Globus pallidus (tissue), 1 donor: ENCODE results near the gene CCDC18.
A peak's percentile ranks its signal among the peaks of the same experiment; 100 is the strongest.
"Not testable (repeated sequence)": the region's sequence is repeated elsewhere in the genome, so short reads cannot be mapped to it uniquely, and the experiment has no call there.

Experiments
- DNase-seq: peaks from one replicate; pipeline ENCODE4 v3.0.0-alpha.2; 2015; ENCODE audit warnings: low spot score

Gene CCDC18

DNA sequence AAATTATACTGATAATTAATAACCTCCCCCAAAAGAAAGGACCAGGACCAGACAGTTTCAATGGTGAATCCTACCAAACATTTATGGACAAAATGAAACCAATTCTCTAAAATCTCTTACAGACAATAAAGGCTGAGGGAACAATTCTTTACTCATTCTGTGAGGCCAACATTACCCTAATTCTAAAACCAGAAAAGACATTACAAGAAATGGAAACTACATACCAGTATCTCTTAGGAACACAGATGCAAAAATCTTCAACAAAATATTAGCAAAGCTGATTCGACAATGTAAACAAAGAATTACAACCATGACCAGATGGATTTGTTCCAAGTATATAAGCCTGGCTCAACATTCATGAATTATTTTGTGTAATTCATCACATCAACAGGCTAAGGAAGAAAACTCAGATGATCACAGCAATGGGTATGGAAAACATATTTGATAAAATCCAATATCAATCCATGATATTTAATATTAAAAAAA is 8.9 kb upstream of the CCDC18 start:
- no peak for DNase-seq

DNA sequence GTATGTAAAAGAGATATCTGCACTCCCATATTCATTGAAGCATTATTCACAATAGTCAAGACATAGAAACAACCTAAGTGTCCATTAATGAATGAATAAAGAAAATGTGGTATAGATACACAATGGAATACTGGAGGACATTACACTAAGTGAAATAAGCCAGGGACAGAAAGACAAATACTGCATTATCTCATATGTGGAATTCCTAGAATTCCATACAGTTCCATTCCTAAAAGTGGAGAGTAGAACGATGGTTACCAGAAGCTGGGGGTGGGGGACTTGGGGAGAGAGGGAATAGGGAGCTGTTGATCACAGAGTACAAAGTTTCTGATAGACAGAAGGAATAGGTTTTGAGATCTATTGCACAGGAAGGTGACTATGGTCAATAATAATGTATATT is 7.7 kb upstream of the CCDC18 start:
- no peak for DNase-seq

DNA sequence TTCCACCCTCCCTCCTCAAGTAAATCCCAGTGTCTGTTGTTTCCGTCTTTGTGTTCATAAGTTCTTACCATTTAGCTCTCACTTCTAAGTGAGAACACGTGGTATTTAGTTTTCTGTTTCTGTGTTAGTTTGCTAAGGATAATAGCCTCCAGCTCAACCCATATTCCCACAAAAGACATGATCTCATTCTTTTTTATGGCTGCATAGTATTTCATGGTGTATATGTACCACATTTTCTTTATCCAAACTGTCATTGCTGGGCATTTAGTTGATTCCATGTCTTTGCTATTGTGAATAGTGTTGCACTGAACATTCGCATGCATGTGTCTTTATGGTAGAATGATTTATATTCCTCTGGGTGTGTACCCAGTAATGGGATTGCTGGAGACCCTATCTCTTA is 5.9 kb upstream of the CCDC18 start:
- DNase-seq, result not testable (repeated sequence)

DNA sequence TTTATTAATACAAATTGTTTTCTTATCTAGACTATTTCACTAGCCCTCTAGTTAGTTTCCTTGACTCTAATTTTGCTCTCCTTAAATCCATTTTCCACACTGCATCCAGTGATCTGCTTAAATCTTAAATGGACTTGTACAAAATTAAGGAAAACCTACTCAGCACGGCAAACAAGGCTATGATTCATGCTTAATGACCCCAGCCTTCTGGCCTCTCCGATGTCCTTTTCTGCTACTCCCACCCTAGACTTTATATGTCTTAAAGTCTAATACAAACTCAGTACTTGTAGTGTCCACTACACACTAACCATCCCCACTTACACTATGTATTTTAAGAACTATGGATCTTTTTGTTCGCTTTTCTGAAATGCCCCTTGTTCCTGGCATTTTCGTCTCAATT is 2.5 kb upstream of the CCDC18 start:
- DNase-seq, result no peak

DNA sequence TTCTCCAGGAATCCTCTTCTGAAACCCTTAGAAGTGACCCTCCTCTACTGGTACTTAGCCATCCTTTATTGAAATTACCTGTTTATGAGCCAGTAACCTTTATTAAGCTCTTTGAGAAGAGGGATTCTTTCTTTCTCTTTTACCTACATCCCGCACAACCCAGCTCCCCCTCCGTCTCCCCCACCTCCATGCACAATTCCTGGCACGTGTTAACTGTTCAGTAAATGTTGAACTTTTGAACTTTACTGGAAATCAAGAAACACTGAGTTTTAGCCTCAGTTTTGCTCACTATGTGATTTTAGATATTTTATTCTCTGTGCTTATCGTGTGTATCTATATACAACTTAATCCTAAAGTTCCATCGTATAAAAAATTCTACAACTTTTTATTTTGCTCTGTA is 2.1 kb upstream of the CCDC18 start:
- no peak for DNase-seq

DNA sequence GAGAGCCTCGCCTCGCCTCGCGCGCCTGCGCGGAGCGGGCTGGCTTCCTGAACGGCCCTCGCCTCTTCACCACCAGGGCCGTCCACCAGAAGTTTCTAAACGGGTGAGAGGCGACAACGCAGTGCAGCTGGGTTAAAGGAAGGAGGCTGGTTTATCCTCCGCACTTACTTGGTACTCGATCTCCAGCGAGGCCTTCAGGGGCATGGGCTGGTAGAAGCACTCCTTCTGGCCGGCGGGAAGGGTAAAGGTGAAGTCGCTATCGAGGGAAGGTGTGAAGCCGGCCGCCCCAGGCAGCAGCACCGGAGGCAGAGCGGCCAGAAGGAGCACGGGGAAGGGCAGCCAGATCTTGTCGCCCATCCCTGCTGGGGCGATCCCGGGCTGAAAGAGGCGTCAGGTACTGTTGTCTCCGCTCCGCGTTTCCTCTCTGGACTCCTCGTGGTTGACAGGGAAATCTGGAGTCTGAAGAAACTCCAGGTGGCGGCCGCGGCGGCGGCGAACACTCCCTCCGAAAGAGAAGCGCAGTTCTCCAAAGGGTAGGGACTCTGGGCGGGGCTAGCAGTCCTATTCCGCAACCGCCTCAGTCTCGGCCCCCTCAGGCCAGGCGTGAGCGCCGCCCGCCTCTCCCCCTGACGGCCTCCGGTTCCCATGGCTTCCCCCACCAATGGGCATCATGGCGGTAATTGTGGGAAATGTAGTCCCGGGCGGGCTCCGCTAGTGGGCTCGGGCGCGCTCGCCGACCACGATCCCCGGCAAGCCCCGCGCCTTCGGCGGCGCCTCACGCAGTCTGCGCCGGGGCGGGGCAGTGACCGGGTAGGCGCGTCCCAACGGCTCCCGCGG is 420 bp upstream of the CCDC18 start, which contains the start of gene TMED5:
TMED5 (minus strand) TSS at position 528 of the 837 bp plus-strand sequence; CDS start at position 357, 171 bp downstream.
- DNase-seq, result peak; percentile 98

DNA sequence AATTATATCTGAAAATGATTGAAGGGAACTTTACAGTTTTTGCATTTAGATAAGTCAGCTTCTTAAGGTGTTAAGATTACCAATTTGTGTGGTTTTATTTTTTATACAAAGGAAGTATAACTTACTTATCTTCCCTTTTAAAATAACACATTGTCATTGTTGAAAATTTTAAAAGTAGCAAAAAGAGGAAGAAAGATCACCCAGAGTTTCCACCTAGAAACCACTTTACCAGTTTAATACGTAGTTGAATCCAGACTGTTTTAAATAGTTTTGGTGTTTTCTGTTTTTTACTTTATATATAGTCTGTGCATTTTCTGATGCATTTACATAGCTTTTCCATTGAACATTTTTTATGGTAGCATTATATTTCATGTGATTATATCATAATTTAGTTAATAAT is 6.1 kb downstream of the CCDC18 start:
- DNase-seq, result no peak

DNA sequence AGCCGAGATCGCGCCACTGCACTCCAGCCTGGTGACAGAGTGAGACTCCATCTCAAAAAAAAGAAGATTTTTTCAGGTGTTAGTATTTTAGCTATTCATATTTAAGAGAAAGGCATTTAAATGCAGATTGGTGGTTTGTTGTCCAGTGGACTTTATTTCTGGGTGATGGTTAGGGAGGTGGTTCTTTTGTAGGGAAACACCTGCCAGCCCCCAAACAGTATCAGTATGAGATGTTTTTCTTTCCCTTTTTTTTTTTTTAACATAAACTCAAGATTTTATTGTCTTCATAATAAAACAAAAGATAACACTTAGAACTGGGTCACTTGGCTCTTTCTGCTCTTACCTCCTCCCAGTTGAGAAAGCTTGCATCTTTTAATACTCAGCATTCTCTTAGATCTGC is 9.9 kb downstream of the CCDC18 start:
- DNase-seq, result no peak

- no peak for DNase-seq
Measured at GRCh38 chr1:93194231-93194990, 13.9 kb downstream of the CCDC18 start.

GRCh38 chr1:93196591-93196990 is 16.1 kb downstream of the CCDC18 start:
- DNase-seq, result no peak

DNA sequence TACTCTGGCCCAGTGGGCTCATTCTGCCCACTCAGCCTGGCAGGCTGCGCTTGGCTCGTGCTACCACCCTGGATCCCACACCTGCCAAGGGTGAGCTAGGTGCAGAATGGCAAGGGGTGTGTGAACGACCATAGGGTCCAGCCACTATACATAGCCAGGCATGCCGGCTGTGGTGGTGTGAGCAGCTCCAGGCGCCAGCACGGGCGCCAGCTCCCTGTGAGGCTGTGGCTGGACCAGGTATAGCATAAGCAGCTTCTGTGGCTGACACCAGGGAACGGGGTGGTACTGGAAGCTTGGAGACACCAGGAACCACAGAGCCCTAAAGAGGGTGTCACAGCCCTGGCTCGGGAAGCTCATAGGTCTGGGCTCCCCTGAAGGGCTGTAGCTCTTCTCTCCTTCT is 18.6 kb downstream of the CCDC18 start:
- DNase-seq, result no peak

- no peak for DNase-seq
Measured at GRCh38 chr1:93200086-93200620, 19.6 kb downstream of the CCDC18 start.

GRCh38 chr1:93200714-93201113 is 20.2 kb downstream of the CCDC18 start:
- DNase-seq, result no peak

DNA sequence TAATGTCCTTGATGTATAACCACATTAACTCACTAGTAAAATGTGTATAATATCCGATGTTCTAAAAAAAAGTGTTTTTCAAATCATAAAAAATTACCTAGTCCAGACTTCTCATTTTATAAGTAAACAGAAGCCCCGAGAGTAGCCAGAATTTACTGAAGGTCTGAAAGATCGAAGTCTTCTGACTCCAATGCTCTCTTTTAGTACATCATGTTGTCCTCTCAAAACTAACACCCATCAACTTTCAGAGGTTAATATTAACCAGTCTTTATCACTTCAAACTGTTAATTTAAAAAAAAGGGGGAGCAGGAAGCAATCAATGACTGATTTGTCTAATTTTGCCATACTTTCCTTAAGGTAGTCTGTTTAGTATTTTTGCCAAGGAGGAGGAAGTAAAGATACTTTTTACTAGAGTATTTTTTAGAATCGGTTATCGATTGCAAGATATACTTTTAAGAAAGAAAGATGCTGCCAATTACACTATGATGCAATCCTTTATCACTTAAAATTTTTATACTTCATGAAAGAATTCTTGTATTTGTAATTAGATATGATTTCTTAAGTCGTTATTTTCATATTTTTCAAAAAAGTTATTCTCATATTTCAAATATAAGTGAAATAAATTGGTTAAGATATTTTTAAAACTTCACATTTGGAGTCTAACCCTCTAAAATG is 25.5 kb downstream of the CCDC18 start:
- DNase-seq, result no peak

- no peak for DNase-seq
Measured at GRCh38 chr1:93206567-93206954, 26.0 kb downstream of the CCDC18 start.

- DNase-seq, result no peak
Measured at GRCh38 chr1:93207211-93207610, 26.7 kb downstream of the CCDC18 start.

DNA sequence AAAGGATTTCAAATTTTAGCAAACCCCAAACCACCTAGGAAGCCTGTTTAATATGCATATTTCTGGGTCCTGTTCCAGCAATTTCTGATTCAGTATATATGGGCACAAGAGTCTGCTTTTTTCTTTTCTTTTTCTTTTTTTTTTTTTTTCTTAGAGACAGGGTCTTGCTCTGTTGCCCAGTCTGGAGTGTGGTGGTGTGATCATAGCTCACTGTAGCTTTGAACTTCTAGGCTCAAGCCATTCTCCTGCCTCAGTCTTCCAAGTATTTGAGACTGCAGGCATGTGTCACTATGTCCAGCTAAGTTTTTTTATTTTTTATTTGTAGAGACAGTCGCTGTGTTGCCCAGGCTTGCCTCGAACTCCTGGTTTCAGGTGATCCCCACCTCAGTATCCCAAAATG is 34.8 kb downstream of the CCDC18 start:
- DNase-seq, result no peak

- no peak for DNase-seq
Measured at GRCh38 chr1:93219443-93219842, 38.9 kb downstream of the CCDC18 start.

GRCh38 chr1:93220716-93221115 is 40.2 kb downstream of the CCDC18 start:
- DNase-seq, result not testable (repeated sequence)

DNA sequence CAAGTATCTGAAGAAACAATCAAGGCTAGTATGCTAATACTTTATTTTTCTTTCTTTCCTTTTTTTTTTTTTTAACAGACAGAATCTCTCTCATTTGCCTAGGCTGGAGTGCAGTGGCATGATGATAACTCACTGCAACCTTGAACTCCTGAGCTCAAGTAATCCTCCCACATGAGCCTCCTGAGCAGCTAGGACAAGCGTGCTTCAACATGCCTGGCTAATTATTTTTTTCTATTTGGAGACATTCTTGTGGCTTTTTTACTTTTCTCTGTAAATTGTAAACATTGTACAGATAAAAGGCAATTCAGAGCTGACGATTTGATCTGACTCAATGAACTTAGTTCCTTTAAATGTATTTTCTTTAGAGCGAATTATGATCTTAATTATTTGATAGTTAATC is 41.4 kb downstream of the CCDC18 start:
- DNase-seq, result no peak

DNA sequence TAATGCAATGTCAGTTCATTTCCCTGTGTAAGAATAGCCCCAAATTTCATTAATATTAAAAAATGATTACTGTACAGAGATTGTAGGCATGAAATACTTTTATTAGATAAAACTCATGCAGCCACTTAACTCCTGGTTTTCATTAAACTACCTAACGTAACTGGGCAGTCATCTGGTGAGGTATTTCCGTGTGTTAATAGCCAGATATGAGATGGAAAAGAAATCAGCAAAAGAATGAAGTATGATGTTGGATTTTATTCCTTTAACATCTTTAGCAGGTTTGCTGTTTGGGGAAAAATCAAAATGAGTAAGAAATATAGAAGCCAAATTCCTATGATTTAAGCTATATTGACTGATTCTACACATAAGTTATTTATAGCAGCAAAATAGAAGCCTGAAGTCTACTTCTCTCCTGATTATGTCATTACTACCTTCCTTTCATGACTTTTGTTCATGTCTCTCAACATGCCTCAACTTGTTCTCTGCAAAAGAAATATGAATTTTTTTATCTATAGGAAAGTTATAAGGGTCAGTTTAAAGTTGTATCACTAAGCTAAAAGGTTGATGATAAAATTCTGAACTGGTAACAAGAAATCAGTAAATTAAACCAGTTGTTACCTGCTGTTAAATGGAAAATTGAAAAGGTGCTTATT is 42.6 kb downstream of the CCDC18 start:
- DNase-seq, result no peak

GRCh38 chr1:93235261-93235660 is 54.7 kb downstream of the CCDC18 start:
- no peak for DNase-seq
